GM23338 (cell line): ENCODE measurements around the gene IDI2. TPM values are rescaled to one million over a fixed set of nuclear protein-coding genes. Genes with fewer than 3 reads are reported as not detected.

Experiments used
- ATAC-seq: fragments of 200-7000 bp; cut with Tn5 transposase; 3 replicates; pipeline ENCODE4 v1.9.1; 2020
- DNase-seq: peaks from one replicate; pipeline ENCODE4 v3.0.0-alpha.2; 2015; ENCODE audit warnings: low spot score
- H2AFZ ChIP-seq: fragments of 200-600 bp; sonication (generic); 2 replicates; pipeline ENCODE4 v1.8.0; 2016; ENCODE audit warnings: antibody characterized with exemption, mild to moderate bottlenecking, moderate library complexity
- H3F3A ChIP-seq: fragments of 200-600 bp; sonication (generic); replicated peaks from 2 replicates; pipeline ENCODE4 v1.8.0; 2017; ENCODE audit warnings: antibody characterized with exemption, mixed run types, low read depth
- H3K27ac ChIP-seq: fragments of 200-600 bp; sonication (generic); 2 replicates; pipeline ENCODE4 v1.6.1; 2016; ENCODE audit warnings: low read depth
- H3K27me3 ChIP-seq: fragments of 200-600 bp; sonication (generic); 2 replicates; pipeline ENCODE4 v1.8.0; 2016; ENCODE audit warnings: mild to moderate bottlenecking, mixed run types, moderate library complexity; ENCODE audit not compliant: insufficient read depth
- H3K36me3 ChIP-seq: fragments of 200-600 bp; sonication (generic); 2 replicates; pipeline ENCODE4 v1.8.0; 2016; ENCODE audit warnings: mild to moderate bottlenecking; ENCODE audit not compliant: insufficient read depth
- H3K4me1 ChIP-seq: fragments of 200-600 bp; sonication (generic); 2 replicates; pipeline ENCODE4 v1.8.0; 2016; ENCODE audit warnings: mild to moderate bottlenecking, moderate library complexity; ENCODE audit not compliant: insufficient read depth
- H3K4me2 ChIP-seq: fragments of 200-600 bp; sonication (generic); 2 replicates; pipeline ENCODE4 v1.7.1; 2017; ENCODE audit warnings: mixed run types
- H3K4me3 ChIP-seq: fragments of 200-600 bp; sonication (generic); 2 replicates; pipeline ENCODE4 v1.6.1; 2016; ENCODE audit warnings: mixed run types
- H3K79me2 ChIP-seq: fragments of 200-600 bp; sonication (generic); replicated peaks from 2 replicates; pipeline ENCODE4 v1.8.0; 2017; ENCODE audit warnings: mild to moderate bottlenecking; ENCODE audit not compliant: insufficient read depth
- H3K9me2 ChIP-seq: fragments of 200-600 bp; sonication (generic); 2 replicates; pipeline ENCODE4 v1.8.0; 2017; ENCODE audit not compliant: insufficient read depth
- H4K20me1 ChIP-seq: fragments of 200-600 bp; sonication (generic); replicated peaks from 2 replicates; pipeline ENCODE4 v1.8.0; 2017; ENCODE audit warnings: mild to moderate bottlenecking; ENCODE audit not compliant: insufficient read depth
- H3K27ac Mint-ChIP-seq: 2 replicates; pipeline ENCODE4 v1.8.0; 2020; ENCODE audit warnings: inconsistent platforms, mild to moderate bottlenecking, moderate library complexity, mixed read lengths
- H3K27me3 Mint-ChIP-seq: 3 replicates; pipeline ENCODE4 v1.8.0; 2022; ENCODE audit warnings: low read depth, mild to moderate bottlenecking, moderate library complexity, mixed read lengths, inconsistent platforms; ENCODE audit not compliant: insufficient read depth, poor library complexity
- H3K36me3 Mint-ChIP-seq: 3 replicates; pipeline ENCODE4 v1.8.0; 2021; ENCODE audit warnings: low read depth, mild to moderate bottlenecking, inconsistent platforms, moderate library complexity, mixed read lengths
- H3K4me1 Mint-ChIP-seq: 3 replicates; pipeline ENCODE4 v1.8.0; 2020; ENCODE audit warnings: mild to moderate bottlenecking, inconsistent platforms, mixed read lengths
- H3K4me3 Mint-ChIP-seq: 3 replicates; pipeline ENCODE4 v1.8.0; 2021; ENCODE audit warnings: moderate library complexity, mild to moderate bottlenecking, inconsistent platforms, mixed read lengths
- H3K9me3 Mint-ChIP-seq: 3 replicates; pipeline ENCODE4 v1.8.0; 2020; ENCODE audit warnings: moderate library complexity, mild to moderate bottlenecking, inconsistent platforms, mixed read lengths
- CREB1 ChIP-seq: fragments of 250-450 bp; sonication (Bioruptor Pico); IDR thresholded peaks from 2 replicates; pipeline ENCODE4 v1.5.0; 2020; ENCODE audit warnings: low read depth, mild to moderate bottlenecking, moderate library complexity
- EZH2 ChIP-seq: fragments of 200-600 bp; sonication (generic); IDR thresholded peaks from one replicate; pipeline ENCODE4 v1.8.0; 2017; ENCODE audit warnings: antibody characterized with exemption, mild to moderate bottlenecking, low read depth; ENCODE audit not compliant: unreplicated experiment
- POLR2AphosphoS5 ChIP-seq: IDR thresholded peaks from 2 replicates; pipeline ENCODE4 v1.6.1; 2016; ENCODE audit warnings: antibody characterized with exemption, low read depth
- STAT1 ChIP-seq: IDR thresholded peaks from one replicate; pipeline ENCODE4 v1.6.1; 2016; ENCODE audit warnings: antibody characterized with exemption; ENCODE audit not compliant: unreplicated experiment
- ZNF114 ChIP-seq: fragments of 250-450 bp; sonication (Bioruptor Pico); IDR thresholded peaks from 2 replicates; pipeline ENCODE4 v1.5.0; 2020; ENCODE audit warnings: mild to moderate bottlenecking, moderate library complexity
- ZNF331 ChIP-seq: fragments of 250-450 bp; sonication (Bioruptor Pico); IDR thresholded peaks from 2 replicates; pipeline ENCODE4 v1.5.0; 2020; ENCODE audit warnings: low read depth, mild to moderate bottlenecking, moderate library complexity
- ZNF462 ChIP-seq: fragments of 250-450 bp; sonication (Bioruptor Pico); IDR thresholded peaks from 2 replicates; pipeline ENCODE4 v1.5.0; 2020; ENCODE audit warnings: mild to moderate bottlenecking, moderate library complexity
- polyA plus RNA-seq: library from polyadenylated mRNA; unstranded; fragments of >200 nt; fragmentation: Nextera tagmentation; extraction: Ambion mirVana; gene quantifications from 2 replicates; pipeline ENCODE4 v1.2.1, GENCODE V29; 2016
- total RNA-seq: library from RNA; depleted of rRNA; stranded (reverse); fragments of >200 nt; shearing (Covaris generic); gene quantifications from 2 replicates; pipeline ENCODE4 v1.2.3, GENCODE V29; 2014
- TF ChIP-seq, protein P1 (sequence below): IDR thresholded peaks from one replicate; pipeline ENCODE4 v1.6.1; 2018; ENCODE audit warnings: antibody characterized with exemption; ENCODE audit not compliant: unreplicated experiment

IDI2 gene
- total and polyA plus RNA-seq, 2 experiments from 2014 or later = not detected

- peaks cover 8% of the 10 kb centered on the region for H3K4me1 Mint-ChIP-seq
- H2AFZ ChIP-seq = no peak overlapping the region; the same call in 1 of the 2 replicates
- no peaks in the 10 kb centered on the region for H3K27me3 ChIP-seq
- H3K9me3 Mint-ChIP-seq = peaks cover 10% of the 10 kb centered on the region
- no peaks in the 10 kb centered on the region for H3K9me2 ChIP-seq
- H3K4me1 ChIP-seq = no peaks in the 10 kb centered on the region
- DNase-seq (no peak), ATAC-seq (peak; percentile 65)
- H3K79me2 ChIP-seq = no peaks in the 10 kb centered on the region
- TF ChIP-seq ZNF114 (CRISPR knock-in tag) (no peak), POLR2AphosphoS5 (no peak), EZH2 (no peak), STAT1 (no peak), ZNF462 (no peak), ZNF331 (CRISPR knock-in tag) (no peak), CREB1 (CRISPR knock-in tag) (no peak)
- TF ChIP-seq, protein P1, sequence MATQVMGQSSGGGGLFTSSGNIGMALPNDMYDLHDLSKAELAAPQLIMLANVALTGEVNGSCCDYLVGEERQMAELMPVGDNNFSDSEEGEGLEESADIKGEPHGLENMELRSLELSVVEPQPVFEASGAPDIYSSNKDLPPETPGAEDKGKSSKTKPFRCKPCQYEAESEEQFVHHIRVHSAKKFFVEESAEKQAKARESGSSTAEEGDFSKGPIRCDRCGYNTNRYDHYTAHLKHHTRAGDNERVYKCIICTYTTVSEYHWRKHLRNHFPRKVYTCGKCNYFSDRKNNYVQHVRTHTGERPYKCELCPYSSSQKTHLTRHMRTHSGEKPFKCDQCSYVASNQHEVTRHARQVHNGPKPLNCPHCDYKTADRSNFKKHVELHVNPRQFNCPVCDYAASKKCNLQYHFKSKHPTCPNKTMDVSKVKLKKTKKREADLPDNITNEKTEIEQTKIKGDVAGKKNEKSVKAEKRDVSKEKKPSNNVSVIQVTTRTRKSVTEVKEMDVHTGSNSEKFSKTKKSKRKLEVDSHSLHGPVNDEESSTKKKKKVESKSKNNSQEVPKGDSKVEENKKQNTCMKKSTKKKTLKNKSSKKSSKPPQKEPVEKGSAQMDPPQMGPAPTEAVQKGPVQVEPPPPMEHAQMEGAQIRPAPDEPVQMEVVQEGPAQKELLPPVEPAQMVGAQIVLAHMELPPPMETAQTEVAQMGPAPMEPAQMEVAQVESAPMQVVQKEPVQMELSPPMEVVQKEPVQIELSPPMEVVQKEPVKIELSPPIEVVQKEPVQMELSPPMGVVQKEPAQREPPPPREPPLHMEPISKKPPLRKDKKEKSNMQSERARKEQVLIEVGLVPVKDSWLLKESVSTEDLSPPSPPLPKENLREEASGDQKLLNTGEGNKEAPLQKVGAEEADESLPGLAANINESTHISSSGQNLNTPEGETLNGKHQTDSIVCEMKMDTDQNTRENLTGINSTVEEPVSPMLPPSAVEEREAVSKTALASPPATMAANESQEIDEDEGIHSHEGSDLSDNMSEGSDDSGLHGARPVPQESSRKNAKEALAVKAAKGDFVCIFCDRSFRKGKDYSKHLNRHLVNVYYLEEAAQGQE = no peak
- no peaks in the 10 kb centered on the region for H4K20me1 ChIP-seq
- H3K27ac ChIP-seq = no peak overlapping the region
- peaks cover 4% of the 10 kb centered on the region; the same call in 2 of the 3 replicates for H3K36me3 Mint-ChIP-seq
- no peaks in the 10 kb centered on the region for H3F3A ChIP-seq
- peaks cover 2% of the 10 kb centered on the region for H3K27me3 Mint-ChIP-seq
- no peak overlapping the region for H3K27ac Mint-ChIP-seq
- H3K4me3 Mint-ChIP-seq = no peak overlapping the region
- H3K36me3 ChIP-seq = no peaks in the 10 kb centered on the region
- no peak overlapping the region for H3K4me2 ChIP-seq
- no peak overlapping the region for H3K4me3 ChIP-seq
Observed at GRCh38 chr10:972763-973162, 52.9 kb downstream of the IDI2 start.
